HG03045 (cell line): Measurements from ENCODE around the gene DDX39B.
"Not testable (repeated sequence)": the region's sequence is repeated elsewhere in the genome, so short reads cannot be mapped to it uniquely, and the experiment has no call there.

Experiments
- ATAC-seq: cut with Tn5 transposase; IDR thresholded peaks from one replicate; pipeline ENCODE4 v1.9.1; 2021; ENCODE audit warnings: mild to moderate bottlenecking, moderate library complexity; ENCODE audit not compliant: unreplicated experiment

DDX39B gene

GRCh38 chr6:31487674-31488073 is 54.1 kb downstream of the DDX39B start:
- ATAC-seq, result not testable (repeated sequence)

- ATAC-seq, result not testable (repeated sequence)
Observed at GRCh38 chr6:31486065-31486837, 55.6 kb downstream of the DDX39B start.

GRCh38 chr6:31485055-31485454 is 56.7 kb downstream of the DDX39B start:
- ATAC-seq, result no peak

GRCh38 chr6:31483392-31483791 is 58.4 kb downstream of the DDX39B start:
- no peak for ATAC-seq

GRCh38 chr6:31480574-31480973 is 61.2 kb downstream of the DDX39B start:
- no peak for ATAC-seq
